Ascending aorta (tissue), 2 donors: ENCODE data around the gene SLFN5. TPM values are rescaled to one million over a fixed set of nuclear protein-coding genes. Genes with fewer than 3 reads are reported as not detected.

Experiments
- DNase-seq, 2 donors: peaks; one replicate each; pipeline ENCODE4 v3.0.0-alpha.2; 2019; ENCODE audit warnings: low spot score in 2 of 2
- H3K27ac ChIP-seq, 2 donors: fragments of 200-600 bp; sonication (generic); one replicate each; pipeline ENCODE4 v1.5.1; 2016 to 2017; ENCODE audit warnings: mild to moderate bottlenecking in 1 of 2
- H3K27me3 ChIP-seq: fragments of 200-600 bp; sonication (generic); one replicate; pipeline ENCODE4 v1.5.1; 2017
- H3K36me3 ChIP-seq, 2 donors: fragments of 200-600 bp; sonication (generic); one replicate each; pipeline ENCODE4 v1.5.1; 2016
- H3K4me1 ChIP-seq, 2 donors: fragments of 200-600 bp; sonication (generic); one replicate each; pipeline ENCODE4 v1.5.1; 2016 to 2017; ENCODE audit warnings: mild to moderate bottlenecking in 1 of 2
- H3K4me3 ChIP-seq, 2 donors: fragments of 200-600 bp; sonication (generic); one replicate each; pipeline ENCODE4 v1.5.1; 2016 to 2017; ENCODE audit warnings: mild to moderate bottlenecking in 1 of 2
- H3K9me3 ChIP-seq, 2 donors: fragments of 200-600 bp; sonication (generic); one replicate each; pipeline ENCODE4 v1.5.1; 2016
- intact Hi-C: fragments of 100-400 bp; cut with DNase I; formaldehyde crosslinking; loops from one replicate; pipeline ENCODE4 v1.15.1; 2023
- total RNA-seq: library from RNA; depleted of rRNA; stranded (reverse); fragments of >200 nt; gene quantifications from one replicate; pipeline ENCODE4 v1.1.0, GENCODE V29; 2016
- TF ChIP-seq, protein P1 (sequence below), 3 experiments: fragments of 200-600 bp in 2 of 3; fragments of 450-650 bp in 1 of 3; sonication (generic) in 2 of 3; IDR thresholded peaks; one replicate each; pipeline ENCODE4 v1.5.1; 2016 to 2019; ENCODE audit warnings: antibody characterized with exemption in 3 of 3, mild to moderate bottlenecking in 1 of 3, moderate library complexity in 1 of 3

SLFN5 gene
- total RNA-seq, 1 donor from 2014 or later, result 13.0 TPM

DNA sequence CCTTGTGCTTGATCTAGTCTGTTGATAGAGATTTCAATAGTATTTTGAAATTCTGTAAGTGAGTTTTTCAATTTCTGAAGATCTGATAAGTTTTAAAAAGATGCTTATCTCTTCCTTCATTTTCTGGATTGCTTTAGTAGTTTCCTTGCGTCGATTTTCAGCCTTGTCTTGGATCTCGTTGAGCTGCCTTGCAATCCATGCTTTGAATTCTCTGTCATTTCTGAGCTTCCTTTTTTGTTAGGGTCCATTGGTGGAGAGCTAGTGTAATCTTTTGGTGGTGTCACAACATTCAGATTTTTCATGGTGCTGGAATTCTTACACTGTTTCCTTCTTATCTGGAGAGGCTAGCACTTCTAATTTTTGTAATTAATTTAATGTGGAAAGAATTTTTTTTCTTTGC is 69.5 kb downstream of the SLFN5 start:
- intact Hi-C loops, result loop anchor here (1.0 to 5.0 kb wide), 3 partner anchors 60 to 221 kb away; partner anchors contain the start of genes SLFN11 and SLFN5
- H3K9me3 ChIP-seq, result no peaks in the 10 kb centered on the region
- no peaks in the 10 kb centered on the region for H3K36me3 ChIP-seq
- H3K4me3 ChIP-seq, result no peak overlapping the region
- H3K27ac ChIP-seq, result no peak overlapping the region
- no peaks in the 10 kb centered on the region for H3K27me3 ChIP-seq
- DNase-seq, result no peak
- peaks cover 3 to 18% of the 10 kb centered on the region in 2 donors for H3K4me1 ChIP-seq
- TF ChIP-seq, protein P1, sequence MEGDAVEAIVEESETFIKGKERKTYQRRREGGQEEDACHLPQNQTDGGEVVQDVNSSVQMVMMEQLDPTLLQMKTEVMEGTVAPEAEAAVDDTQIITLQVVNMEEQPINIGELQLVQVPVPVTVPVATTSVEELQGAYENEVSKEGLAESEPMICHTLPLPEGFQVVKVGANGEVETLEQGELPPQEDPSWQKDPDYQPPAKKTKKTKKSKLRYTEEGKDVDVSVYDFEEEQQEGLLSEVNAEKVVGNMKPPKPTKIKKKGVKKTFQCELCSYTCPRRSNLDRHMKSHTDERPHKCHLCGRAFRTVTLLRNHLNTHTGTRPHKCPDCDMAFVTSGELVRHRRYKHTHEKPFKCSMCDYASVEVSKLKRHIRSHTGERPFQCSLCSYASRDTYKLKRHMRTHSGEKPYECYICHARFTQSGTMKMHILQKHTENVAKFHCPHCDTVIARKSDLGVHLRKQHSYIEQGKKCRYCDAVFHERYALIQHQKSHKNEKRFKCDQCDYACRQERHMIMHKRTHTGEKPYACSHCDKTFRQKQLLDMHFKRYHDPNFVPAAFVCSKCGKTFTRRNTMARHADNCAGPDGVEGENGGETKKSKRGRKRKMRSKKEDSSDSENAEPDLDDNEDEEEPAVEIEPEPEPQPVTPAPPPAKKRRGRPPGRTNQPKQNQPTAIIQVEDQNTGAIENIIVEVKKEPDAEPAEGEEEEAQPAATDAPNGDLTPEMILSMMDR (IDR thresholded peaks at IDR 0.05), result no peak

DNA sequence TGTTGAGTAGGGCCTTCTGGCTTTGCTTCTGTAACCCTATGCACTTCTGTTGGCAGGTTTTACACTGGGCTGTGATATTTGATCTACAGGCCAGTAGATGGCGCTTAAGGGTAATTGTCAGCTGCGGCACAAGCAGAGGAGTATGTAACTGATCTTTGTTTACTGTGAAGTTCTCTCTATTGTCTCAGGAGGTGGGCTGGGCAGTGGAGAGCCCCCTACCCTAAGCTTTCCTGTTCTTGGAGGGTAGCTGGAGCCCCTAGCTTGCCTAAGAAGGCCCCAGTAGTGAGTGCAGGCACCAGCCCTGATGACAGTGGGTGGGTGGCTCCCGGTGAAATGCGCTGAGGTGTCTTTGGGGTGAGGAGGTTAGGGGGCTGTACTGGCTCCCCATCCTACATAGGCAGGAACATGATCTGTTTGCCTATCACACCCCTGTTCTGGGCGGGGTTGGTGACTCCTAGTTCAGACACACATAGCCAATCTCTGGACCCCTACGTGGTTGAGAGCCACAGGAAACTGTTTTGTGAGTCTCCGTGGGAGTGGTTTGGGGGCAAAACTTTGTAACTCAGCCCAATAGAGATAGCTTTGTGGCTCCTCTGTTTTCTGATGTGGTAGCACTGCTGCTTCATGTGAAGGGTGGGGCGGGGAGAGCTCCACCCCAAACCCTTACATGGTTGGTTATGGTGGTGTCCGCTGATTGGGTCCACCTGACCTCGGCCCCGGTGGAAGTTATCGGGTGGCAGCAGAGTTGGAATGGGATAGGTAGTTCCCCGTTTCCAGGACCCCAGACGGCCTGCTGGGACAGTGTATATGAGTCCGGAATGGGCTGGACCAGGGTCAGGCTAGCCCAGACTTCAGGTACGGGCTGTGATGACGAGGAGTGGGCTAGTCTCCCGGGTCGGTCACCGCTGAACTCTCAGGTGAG is 70.2 kb downstream of the SLFN5 start:
- intact Hi-C loops, result loop anchor here (1.0 to 5.0 kb wide), 3 partner anchors 59 to 220 kb away; partner anchors contain the start of genes SLFN11 and SLFN5
- H3K27me3 ChIP-seq, result no peaks in the 10 kb centered on the region
- no peaks in the 10 kb centered on the region for H3K36me3 ChIP-seq
- H3K27ac ChIP-seq, result peak overlapping the region in 1 of 2 donors; percentile 61
- H3K9me3 ChIP-seq, result no peaks in the 10 kb centered on the region
- peak overlapping the region; percentile 41 to 61 for H3K4me3 ChIP-seq
- TF ChIP-seq, protein P1 (IDR thresholded peaks at IDR 0.05), result peak; percentile 63 to 82 (median 78)
- peak; percentile 33 to 69 for DNase-seq
- H3K4me1 ChIP-seq, result peaks cover 3 to 18% of the 10 kb centered on the region in 2 donors

DNA sequence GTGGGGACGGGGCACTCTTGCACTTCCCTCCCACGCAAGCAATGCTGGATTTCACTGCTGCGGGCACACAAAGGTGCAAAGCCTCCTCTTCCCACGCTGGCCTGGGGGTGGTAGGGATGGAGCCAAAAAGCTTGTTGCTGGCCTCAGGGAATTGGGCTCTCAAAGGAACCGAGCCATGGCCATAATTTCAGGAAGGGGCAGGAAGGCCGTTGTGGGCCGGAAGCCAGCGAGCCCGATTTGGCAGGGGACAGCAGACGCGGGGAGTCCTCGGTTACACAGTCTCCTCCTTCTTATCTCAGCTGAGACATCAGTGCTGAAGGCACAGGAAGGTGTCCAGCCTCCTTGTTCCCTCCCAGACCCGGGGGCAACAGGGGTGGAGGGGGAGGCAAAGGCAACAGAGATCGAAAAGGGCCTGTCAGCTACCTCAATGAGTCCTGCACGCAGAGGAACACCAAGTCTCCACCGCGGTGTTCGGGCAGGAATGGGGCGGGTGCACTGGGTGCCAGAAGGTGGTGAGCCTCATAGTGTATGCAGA is 71.1 kb downstream of the SLFN5 start:
- DNase-seq, result peak in 1 of 2 donors; percentile 64
- TF ChIP-seq, protein P1 (IDR thresholded peaks at IDR 0.05), result no peak
- no peaks in the 10 kb centered on the region for H3K9me3 ChIP-seq
- intact Hi-C loops, result loop anchor here (2.0 to 5.0 kb wide), 3 partner anchors 58 to 225 kb away; partner anchors contain the start of genes SLFN11 and SLFN5
- no peaks in the 10 kb centered on the region for H3K27me3 ChIP-seq
- H3K27ac ChIP-seq, result peak overlapping the region in 1 of 2 donors; percentile 61
- H3K36me3 ChIP-seq, result no peaks in the 10 kb centered on the region
- H3K4me1 ChIP-seq, result peaks cover 3 to 18% of the 10 kb centered on the region in 2 donors
- H3K4me3 ChIP-seq, result peak overlapping the region; percentile 41 to 61

DNA sequence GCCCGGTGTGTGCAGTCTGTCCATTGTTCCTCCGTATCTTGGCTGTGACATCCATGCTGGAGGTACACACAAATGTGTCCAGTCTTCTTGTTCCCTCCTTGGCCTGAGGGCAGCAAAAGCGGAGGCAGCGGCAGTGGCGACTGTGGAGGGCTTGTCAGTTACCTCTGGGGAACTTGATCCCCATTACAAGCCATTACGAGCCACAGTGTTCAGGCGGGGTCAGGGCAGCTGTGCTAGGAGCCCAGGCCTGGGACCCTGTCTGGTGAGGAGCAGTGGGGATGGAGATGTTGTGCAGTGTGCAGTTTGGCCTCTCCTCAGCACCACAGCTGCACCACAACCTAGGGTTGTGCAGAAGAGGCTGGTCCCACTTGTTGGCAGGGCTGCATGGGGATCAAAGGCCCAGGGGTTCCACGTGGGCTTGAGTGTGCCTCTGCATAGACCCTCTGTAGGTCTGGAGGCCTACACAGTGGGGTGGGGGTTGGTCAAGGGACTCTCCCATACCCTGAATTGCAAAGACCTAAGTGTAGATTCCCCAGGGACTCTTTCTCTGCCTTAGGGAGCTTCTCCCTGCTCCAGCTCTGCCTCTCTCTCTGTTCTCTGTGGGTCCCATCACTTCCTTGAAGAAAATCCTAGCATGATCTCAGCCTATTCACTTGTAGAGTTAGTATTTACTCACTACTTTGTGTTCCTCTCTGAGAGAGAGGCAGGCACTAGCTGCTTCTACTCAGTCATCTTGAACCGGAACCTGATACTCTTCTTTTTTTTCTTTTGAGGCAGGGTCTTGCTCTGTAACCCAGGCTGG is 71.7 kb downstream of the SLFN5 start:
- DNase-seq, result no peak
- peaks cover 3 to 18% of the 10 kb centered on the region in 2 donors for H3K4me1 ChIP-seq
- peak overlapping the region in 1 of 2 donors; percentile 61 for H3K27ac ChIP-seq
- no peaks in the 10 kb centered on the region for H3K27me3 ChIP-seq
- intact Hi-C loops, result loop anchor here (2.0 to 5.0 kb wide), 3 partner anchors 58 to 224 kb away; partner anchors contain the start of genes SLFN11 and SLFN5
- no peaks in the 10 kb centered on the region for H3K36me3 ChIP-seq
- TF ChIP-seq, protein P1 (IDR thresholded peaks at IDR 0.05), result no peak
- no peaks in the 10 kb centered on the region for H3K9me3 ChIP-seq
- peak overlapping the region in 1 of 2 donors; percentile 61 for H3K4me3 ChIP-seq

DNA sequence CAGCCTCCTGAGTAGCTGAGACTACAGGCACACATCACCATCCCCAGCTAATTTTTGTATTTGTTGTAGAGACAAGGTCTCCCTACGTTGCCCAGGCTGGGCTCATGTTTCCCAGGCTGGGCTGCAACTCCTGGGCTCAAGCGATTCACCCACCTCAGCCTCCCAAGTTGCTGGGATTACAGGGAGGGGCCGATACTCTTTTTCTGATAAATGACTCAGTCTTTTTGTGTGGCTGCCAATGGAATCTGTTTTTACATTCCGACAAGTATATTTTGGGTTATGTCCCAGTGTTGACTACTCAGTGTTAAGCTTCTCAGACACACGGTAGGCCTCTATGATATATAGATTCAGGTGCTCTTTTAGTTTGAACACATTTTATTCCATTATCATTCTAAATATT is 72.4 kb downstream of the SLFN5 start:
- intact Hi-C loops, result loop anchor here (2.0 kb wide), 1 partner anchor 224 kb away; no protein-coding TSS in a partner anchor
- Histone ChIP-seq H3K27ac (peak overlapping the region in 1 of 2 donors; percentile 61), H3K9me3 (no peaks in the 10 kb centered on the region)

More for the DNA sequence above, 72.4 kb downstream of the SLFN5 start:
- Histone ChIP-seq H3K36me3 (no peaks in the 10 kb centered on the region), H3K27me3 (no peaks in the 10 kb centered on the region), H3K4me1 (peaks cover 3 to 18% of the 10 kb centered on the region in 2 donors), H3K4me3 (no peak overlapping the region)
- TF ChIP-seq, protein P1 (IDR thresholded peaks at IDR 0.05), result no peak
- DNase-seq, result peak in 1 of 2 donors; percentile 62
